Adrenal gland (tissue), 12 donors: Measurements from ENCODE around the gene OARD1. TPM values are rescaled to one million over a fixed set of nuclear protein-coding genes. Genes with fewer than 3 reads are reported as not detected.

ENCODE experiments used
- DNase-seq, 7 donors: peaks; one replicate each; pipeline ENCODE4 v3.0.0-alpha.2; 2019 to 2020
- H3K27ac ChIP-seq, 5 donors: fragments of 200-600 bp; sonication (generic) in 4 of 5; 1 replicate in 3 of 5; 2 replicates in 2 of 5; pipeline versions ENCODE4 v1.5.1 to v1.8.0; 2016 to 2020; ENCODE audit warnings: mild to moderate bottlenecking in 1 of 5
- H3K27me3 ChIP-seq: fragments of 200-600 bp; 2 replicates; pipeline ENCODE4 v1.8.0; 2021
- H3K36me3 ChIP-seq, 2 donors: fragments of 200-600 bp; replicated peaks in 1 of 2; 1 replicate in 1 of 2; 2 replicates in 1 of 2; pipeline versions ENCODE4 v1.5.1 to v1.8.0; 2018 to 2022
- H3K4me1 ChIP-seq, 2 donors: fragments of 200-600 bp; replicated peaks in 1 of 2; 1 replicate in 1 of 2; 2 replicates in 1 of 2; pipeline versions ENCODE4 v1.5.1 to v1.8.0; 2018 to 2021
- H3K4me3 ChIP-seq, 4 donors: fragments of 200-600 bp; sonication (generic) in 3 of 4; one replicate each; pipeline ENCODE4 v1.5.1; 2016 to 2018
- H3K9me3 ChIP-seq, 3 donors: fragments of 200-600 bp; sonication (generic) in 1 of 3; replicated peaks in 1 of 3; 1 replicate in 2 of 3; 2 replicates in 1 of 3; pipeline versions ENCODE4 v1.5.1 to v1.8.0; 2016 to 2021
- POLR2A ChIP-seq, 2 donors: fragments of 450-650 bp; IDR thresholded peaks; one replicate each; pipeline ENCODE4 v1.6.1; 2017; ENCODE audit warnings: antibody characterized with exemption in 2 of 2, mild to moderate bottlenecking in 2 of 2, moderate library complexity in 1 of 2
- WGBS, 4 donors: extraction: QIAGEN DNeasy Blood & Tissue Kit in 2 of 4; methylation state at CpG; one replicate each; pipeline versions ENCODE4 v1.1.5 to v1.1.7; 2013 to 2017; 5-methylcytosine and 5-hydroxymethylcytosine counted together
- intact Hi-C, 2 donors: fragments of 100-400 bp; cut with DNase I; formaldehyde crosslinking; loops; one replicate each; pipeline versions ENCODE4 v1.14.1 to v1.15.0; 2022 to 2023
- polyA plus RNA-seq, 3 donors: library from polyadenylated mRNA; stranded (reverse); fragments of 200-250 nt in 2 of 3; fragments of 350-450 nt in 1 of 3; fragmentation: Illumina TruSeq in 1 of 3; extraction: RNeasy Lipid Tissue Mini Kit (QIAGEN cat#74804) in 1 of 3; gene quantifications; one replicate each; pipeline ENCODE4 v1.2.3, GENCODE V29; 2013 to 2014
- total RNA-seq, 9 donors: library from RNA; depleted of rRNA in 4 of 9; stranded (reverse); fragments of >200 nt in 4 of 9; fragments of 120-200 nt in 1 of 9; fragmentation: NEBNext Ultra II Directional in 1 of 9; extraction: Animal tissue kit (Norgen Biotek cat#: 25700) in 1 of 9; gene quantifications; one replicate each; pipeline versions ENCODE4 v1.1.0 to v1.2.4, GENCODE V29; 2013 to 2023
- TF ChIP-seq, protein P1 (sequence below), 6 experiments: fragments of 450-650 bp in 4 of 6; fragments of 200-600 bp in 2 of 6; sonication (generic) in 1 of 6; IDR thresholded peaks; 1 replicate in 5 of 6; 2 replicates in 1 of 6; pipeline versions ENCODE4 v1.5.1 to v1.8.0; 2016 to 2021; ENCODE audit warnings: antibody characterized with exemption in 6 of 6, mild to moderate bottlenecking in 2 of 6, moderate library complexity in 1 of 6
- donor health status: healthy with polysubstance abuse.
- donor health status: Bipolar disorder and iron deficiency.
- donor health status: DM: yes; HTN: yes; CAD: no.
- donor health status: DM: no; HTN: no; CAD: no.
- donor health status: DM: no; HTN: no; CAD: no.
- donor health status: DM: yes; HTN: yes; CAD: no.

OARD1 gene
- total and polyA plus RNA-seq, 12 donors = 10.1 to 44.4 (median 24.1) TPM

DNA sequence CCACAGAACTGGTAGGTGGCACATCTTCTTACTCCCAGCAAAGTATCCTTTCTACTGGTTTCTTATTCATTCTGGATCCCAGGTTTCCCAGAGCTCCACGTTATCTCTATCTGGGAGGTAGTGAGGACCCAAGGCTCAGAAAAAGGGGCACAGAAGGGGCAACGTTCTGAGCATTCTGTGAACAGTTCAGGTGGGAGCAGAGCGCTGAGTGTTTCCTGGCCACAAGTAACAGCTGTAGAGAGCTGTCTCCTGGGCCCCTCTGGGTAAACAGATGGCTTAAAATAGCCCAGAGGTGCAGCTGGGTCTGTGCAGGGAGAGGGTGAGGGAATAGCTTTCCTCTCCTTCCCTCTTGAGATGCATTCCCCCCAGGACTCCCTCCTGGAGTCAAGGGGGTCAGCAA lies 17.0 kb downstream of the OARD1 start:
- no peaks in the 10 kb centered on the region for H3K27me3 ChIP-seq
- no peak for DNase-seq
- H3K4me1 ChIP-seq = no peaks in the 10 kb centered on the region
- no peaks in the 10 kb centered on the region for H3K9me3 ChIP-seq
- TF ChIP-seq POLR2A (IDR thresholded peaks at IDR 0.05) = no peak
- TF ChIP-seq, protein P1, sequence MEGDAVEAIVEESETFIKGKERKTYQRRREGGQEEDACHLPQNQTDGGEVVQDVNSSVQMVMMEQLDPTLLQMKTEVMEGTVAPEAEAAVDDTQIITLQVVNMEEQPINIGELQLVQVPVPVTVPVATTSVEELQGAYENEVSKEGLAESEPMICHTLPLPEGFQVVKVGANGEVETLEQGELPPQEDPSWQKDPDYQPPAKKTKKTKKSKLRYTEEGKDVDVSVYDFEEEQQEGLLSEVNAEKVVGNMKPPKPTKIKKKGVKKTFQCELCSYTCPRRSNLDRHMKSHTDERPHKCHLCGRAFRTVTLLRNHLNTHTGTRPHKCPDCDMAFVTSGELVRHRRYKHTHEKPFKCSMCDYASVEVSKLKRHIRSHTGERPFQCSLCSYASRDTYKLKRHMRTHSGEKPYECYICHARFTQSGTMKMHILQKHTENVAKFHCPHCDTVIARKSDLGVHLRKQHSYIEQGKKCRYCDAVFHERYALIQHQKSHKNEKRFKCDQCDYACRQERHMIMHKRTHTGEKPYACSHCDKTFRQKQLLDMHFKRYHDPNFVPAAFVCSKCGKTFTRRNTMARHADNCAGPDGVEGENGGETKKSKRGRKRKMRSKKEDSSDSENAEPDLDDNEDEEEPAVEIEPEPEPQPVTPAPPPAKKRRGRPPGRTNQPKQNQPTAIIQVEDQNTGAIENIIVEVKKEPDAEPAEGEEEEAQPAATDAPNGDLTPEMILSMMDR (IDR thresholded peaks at IDR 0.05) = no peak
- H3K4me3 ChIP-seq = no peak overlapping the region
- 65 to 74% (median 69%) methylated on average over 3 of the region's 3 CpGs for WGBS, 4 donors
- intact Hi-C loops = no loop called here
- H3K27ac ChIP-seq = no peak overlapping the region
- H3K36me3 ChIP-seq = no peaks in the 10 kb centered on the region

DNA sequence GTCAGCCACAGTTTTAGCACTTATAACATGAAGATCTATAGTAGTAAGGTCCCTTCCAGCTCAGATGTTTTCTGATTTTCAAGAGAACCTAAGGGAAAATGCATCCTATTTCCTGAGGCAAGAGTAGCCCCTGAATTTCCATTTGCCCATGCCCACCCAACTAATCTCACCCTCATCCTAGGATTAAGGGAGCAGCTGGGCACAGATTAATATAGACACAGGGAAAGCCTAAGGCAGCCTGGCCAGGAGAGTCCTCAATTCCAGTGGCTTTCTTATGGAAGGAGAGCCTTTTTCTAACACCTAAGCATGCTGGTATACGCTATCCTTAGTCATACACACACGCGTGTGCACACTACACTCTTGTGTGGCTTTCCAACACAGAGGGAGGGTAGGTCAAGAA lies 17.6 kb downstream of the OARD1 start:
- TF ChIP-seq, protein P1 (IDR thresholded peaks at IDR 0.05) = no peak
- TF ChIP-seq POLR2A (IDR thresholded peaks at IDR 0.05) = no peak
- no peak overlapping the region for H3K27ac ChIP-seq
- no peaks in the 10 kb centered on the region for H3K4me1 ChIP-seq
- no peak overlapping the region for H3K4me3 ChIP-seq
- 95 to 100% (median 96%) methylated on average over 3 of the region's 3 CpGs for WGBS, 4 donors
- DNase-seq = no peak
- no peaks in the 10 kb centered on the region for H3K27me3 ChIP-seq
- no peaks in the 10 kb centered on the region for H3K36me3 ChIP-seq
- no peaks in the 10 kb centered on the region for H3K9me3 ChIP-seq
- intact Hi-C loops = no loop called here

- Histone ChIP-seq H3K27me3 (no peaks in the 10 kb centered on the region), H3K4me3 (no peak within 1 kb of the TSS), H3K4me1 (no peaks in the 10 kb centered on the region), H3K27ac (peak within 1 kb of the TSS in 1 of 5 donors; percentile 56), H3K36me3 (no peaks in the 10 kb centered on the region), H3K9me3 (no peaks in the 10 kb centered on the region)
- TF ChIP-seq, protein P1 (IDR thresholded peaks at IDR 0.05) = no peak
- no peak for TF ChIP-seq POLR2A (IDR thresholded peaks at IDR 0.05)
- 47 to 77% (median 61%) methylated on average over 3 to 5 of the region's 5 CpGs for WGBS, 4 donors
- DNase-seq = peak; percentile 27 to 66 (median 46)
- intact Hi-C loops = no loop called here
These were observed 19.1 kb downstream of the OARD1 start, which contains the start of gene APOBEC2 for GRCh38 chr6:41053041-41053440. Gene APOBEC2 (plus strand): TSS chr6:41053202. CDS start chr6:41053348, 146 bp downstream.

DNA sequence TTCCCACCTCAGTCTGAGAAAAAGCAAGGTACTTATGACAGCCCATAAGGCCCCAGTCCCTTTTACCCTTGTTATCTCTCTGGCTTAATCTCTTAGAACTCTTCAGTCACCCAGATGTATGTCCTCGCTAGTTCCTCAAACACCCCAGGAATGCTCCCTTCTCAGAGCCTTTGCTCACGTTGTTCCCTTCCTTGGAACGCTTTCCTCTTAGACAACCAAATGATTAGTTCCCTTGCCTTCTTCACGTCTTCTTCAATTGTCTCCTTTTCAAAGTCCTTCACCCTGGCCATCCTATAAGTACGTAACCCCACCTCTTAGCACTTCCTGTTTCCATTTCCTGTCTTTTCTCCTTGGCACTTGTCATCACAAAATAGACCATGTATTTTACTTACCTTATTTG lies 20.3 kb downstream of the OARD1 start:
- peak in 1 of 7 donors; percentile 11 for DNase-seq
- TF ChIP-seq, protein P1 (IDR thresholded peaks at IDR 0.05) = no peak
- TF ChIP-seq POLR2A (IDR thresholded peaks at IDR 0.05) = no peak
- H3K36me3 ChIP-seq = no peaks in the 10 kb centered on the region
- H3K27me3 ChIP-seq = no peaks in the 10 kb centered on the region
- no peaks in the 10 kb centered on the region for H3K4me1 ChIP-seq
- no peaks in the 10 kb centered on the region for H3K9me3 ChIP-seq
- WGBS, 4 donors = 73 to 82% (median 78%) methylated on average over 5 of the region's 5 CpGs
- intact Hi-C loops = no loop called here
- H3K27ac ChIP-seq = no peak overlapping the region
- H3K4me3 ChIP-seq = no peak overlapping the region
